GM19455 (cell line): Measurements from ENCODE around the gene MYL7.

Experiments used
- ATAC-seq: cut with Tn5 transposase; IDR thresholded peaks from one replicate; pipeline ENCODE4 v1.9.1; 2021; ENCODE audit not compliant: unreplicated experiment

Gene MYL7

GRCh38 chr7:44112997-44113763 is 28.0 kb downstream of the MYL7 start:
- ATAC-seq, result no peak

- no peak for ATAC-seq
Observed at GRCh38 chr7:44112231-44112996, 28.7 kb downstream of the MYL7 start.

GRCh38 chr7:44111761-44112160 is 29.4 kb downstream of the MYL7 start:
- no peak for ATAC-seq

GRCh38 chr7:44110719-44111635 is 30.2 kb downstream of the MYL7 start:
- ATAC-seq, result no peak

GRCh38 chr7:44109991-44110390 is 31.1 kb downstream of the MYL7 start:
- no peak for ATAC-seq

- no peak for ATAC-seq
Observed at GRCh38 chr7:44108768-44109750, 32.1 kb downstream of the MYL7 start.

GRCh38 chr7:44107961-44108767 is 33.0 kb downstream of the MYL7 start:
- ATAC-seq, result no peak

- ATAC-seq, result no peak
Observed at GRCh38 chr7:44107116-44107960, 33.8 kb downstream of the MYL7 start.

GRCh38 chr7:44106311-44107065 is 34.6 kb downstream of the MYL7 start:
- no peak for ATAC-seq

GRCh38 chr7:44105832-44106231 is 35.3 kb downstream of the MYL7 start:
- no peak for ATAC-seq

- no peak for ATAC-seq
Observed at GRCh38 chr7:44104860-44105771, 36.0 kb downstream of the MYL7 start.

- ATAC-seq, result no peak
Observed at GRCh38 chr7:44103923-44104859, 36.9 kb downstream of the MYL7 start, which contains the start of gene AEBP1. Gene AEBP1, plus strand, starts transcription at chr7:44104345. Its CDS starts 321 bp downstream, at chr7:44104666.

GRCh38 chr7:44103566-44103922 is 37.6 kb downstream of the MYL7 start:
- ATAC-seq, result no peak

- no peak for ATAC-seq
Observed at GRCh38 chr7:44102846-44103565, 38.1 kb downstream of the MYL7 start.
